ENCODE data around the gene ACOT8.

GRCh38 chr20:45867819-45868176, 10.6 kb upstream of the ACOT8 start:
- no peak for TF ChIP-seq CTCF (IDR thresholded peaks at IDR 0.05; ENCODE audit: low read length)
- no peak for TF ChIP-seq EZH2 (optimal IDR thresholded peaks at IDR 0.05; ENCODE audit: low read depth, low read length)

Measured in MM.1S (cell line).